ENCODE results near the gene TMEM234.
"Not testable (repeated sequence)": the region's sequence is repeated elsewhere in the genome, so short reads cannot be mapped to it uniquely, and the experiment has no call there.

Gene TMEM234

GRCh38 chr1:32221980-32222755 lies at the start of gene TMEM234, which contains the start of gene EIF3I:
TMEM234 (minus strand) TSS chr1:32222353; CDS start chr1:32222322, 31 bp downstream.
EIF3I (plus strand) TSS chr1:32222407; CDS start chr1:32222442, 35 bp downstream.
- DNase-seq (ENCODE audit: low read depth in 2 of 2): peak; percentile 82 to 86

DNA sequence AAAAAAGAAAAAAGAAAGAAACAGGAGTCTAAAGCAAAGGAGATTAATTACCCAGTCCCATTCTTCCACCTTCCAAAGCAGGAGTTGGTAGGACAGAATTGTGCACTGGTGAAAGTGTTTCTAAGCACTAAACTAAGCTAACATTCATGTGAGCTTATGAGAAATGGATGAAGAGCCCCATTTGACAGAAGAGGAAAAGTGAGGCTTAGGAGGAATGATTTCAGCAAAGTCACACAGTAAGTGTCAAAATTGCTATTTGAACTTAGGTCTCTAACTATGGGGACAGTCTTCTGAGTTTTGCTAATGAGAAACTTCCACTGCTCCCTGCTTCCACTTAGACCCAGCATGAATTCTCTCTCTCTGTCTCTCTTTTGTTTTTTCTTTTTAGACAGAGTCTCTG lies 47.6 kb upstream of the TMEM234 start:
- DNase-seq (ENCODE audit: low read depth in 2 of 2): no peak

DNA sequence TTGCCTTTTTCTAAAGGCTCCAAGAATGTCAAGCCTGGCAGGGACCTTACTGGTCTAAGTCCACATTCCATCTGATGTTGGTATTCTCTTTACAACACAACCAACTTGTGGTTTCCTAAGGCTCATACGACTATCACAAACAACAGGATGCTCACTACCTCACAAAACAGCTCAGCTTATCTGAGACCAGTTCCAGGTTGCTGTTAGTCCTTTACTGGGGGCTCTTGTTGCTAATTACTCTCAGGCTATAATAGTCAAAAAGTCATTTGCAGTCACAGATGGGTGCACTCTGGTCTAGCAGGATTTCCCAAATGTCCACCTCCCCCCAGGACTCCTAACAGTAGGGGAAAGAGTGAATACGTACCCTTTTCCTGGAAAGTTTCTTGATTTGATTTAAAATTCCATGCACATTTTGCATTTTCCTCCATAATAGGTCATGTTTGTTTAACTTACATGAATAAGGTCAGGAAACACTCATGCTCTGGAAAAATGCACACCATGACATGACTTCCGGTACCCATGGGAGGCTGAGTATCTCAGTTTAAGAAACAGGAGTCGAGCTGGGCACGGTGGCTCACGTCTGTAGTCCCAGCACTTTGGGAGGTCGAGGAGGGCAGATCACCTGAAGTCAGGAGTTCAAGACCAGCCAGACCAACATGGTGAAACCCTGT lies 44.9 kb upstream of the TMEM234 start:
- DNase-seq (ENCODE audit: low read depth in 2 of 2): no peak

GRCh38 chr1:32265846-32266245 lies 43.7 kb upstream of the TMEM234 start:
- DNase-seq (ENCODE audit: low read depth in 2 of 2): no peak

GRCh38 chr1:32263744-32264143 lies 41.6 kb upstream of the TMEM234 start:
- DNase-seq (ENCODE audit: low read depth in 2 of 2): no peak

DNA sequence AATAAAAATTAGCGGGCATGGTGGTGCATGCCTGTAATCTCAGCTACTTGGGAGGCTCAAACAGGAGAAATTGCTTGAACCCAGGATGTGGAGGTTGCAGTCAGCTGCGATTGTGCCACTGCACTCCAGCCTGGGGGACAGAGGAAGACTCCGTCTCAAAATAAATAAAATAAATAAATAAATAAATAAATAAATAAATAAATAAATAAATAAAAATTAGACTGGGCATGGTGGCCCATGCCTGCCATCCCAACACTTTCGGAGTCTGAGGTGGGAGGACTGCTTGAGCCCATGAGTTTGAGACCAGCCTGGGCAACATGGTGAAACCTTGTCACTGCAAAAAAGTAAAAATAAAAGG lies 41.1 kb upstream of the TMEM234 start:
- not testable (repeated sequence) for DNase-seq (ENCODE audit: low read depth in 2 of 2)

GRCh38 chr1:32257227-32257508 lies 35.0 kb upstream of the TMEM234 start:
- no peak for DNase-seq (ENCODE audit: low read depth in 2 of 2)

GRCh38 chr1:32256473-32257226 lies 34.5 kb upstream of the TMEM234 start:
- no peak for DNase-seq (ENCODE audit: low read depth in 2 of 2)

DNA sequence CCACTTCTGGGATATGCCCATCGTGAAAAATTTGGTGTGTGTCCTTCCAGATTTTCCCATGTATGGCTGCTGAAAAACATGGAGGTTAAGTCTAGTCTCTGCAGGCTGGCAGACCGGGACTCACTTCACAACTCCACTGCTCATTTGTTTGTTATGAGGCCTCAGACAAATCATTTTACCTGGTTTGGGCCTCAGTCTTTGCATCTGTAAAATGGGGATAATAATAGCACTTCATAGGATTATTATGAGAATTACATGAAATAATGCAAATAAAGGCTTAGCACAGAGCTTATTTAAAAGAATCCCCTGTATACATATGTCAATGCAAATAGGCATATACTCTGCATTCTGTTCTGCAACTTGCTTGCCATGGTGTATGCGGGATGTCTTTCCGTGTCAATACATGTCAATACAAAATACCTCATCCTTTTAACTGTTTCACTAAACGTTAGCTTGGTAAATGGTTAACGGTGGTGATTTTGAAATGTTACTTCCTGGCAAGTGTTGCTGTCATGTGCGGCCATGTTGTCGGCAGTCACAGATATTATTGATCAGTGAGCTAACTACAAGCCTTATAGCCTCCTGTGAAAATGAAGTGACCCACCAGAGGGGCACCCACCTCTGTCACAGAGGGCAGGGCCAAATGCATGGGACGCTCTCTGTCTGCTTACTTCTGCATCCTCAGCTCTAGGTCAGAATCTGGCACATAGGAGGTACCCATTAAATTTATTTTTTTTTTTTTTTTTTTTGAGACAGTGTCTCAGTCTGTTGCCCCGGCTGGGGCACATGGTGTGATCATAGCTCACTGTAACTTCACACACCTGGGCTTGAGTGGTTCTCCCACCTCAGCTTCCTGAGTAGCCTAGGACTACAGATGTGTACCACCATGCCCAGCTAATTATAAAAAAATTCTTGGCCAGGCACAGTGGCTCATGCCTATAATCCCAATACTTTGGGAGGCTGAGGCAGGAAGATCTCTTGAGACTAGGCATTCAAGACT lies 33.2 kb upstream of the TMEM234 start:
- DNase-seq (ENCODE audit: low read depth in 2 of 2): no peak

DNA sequence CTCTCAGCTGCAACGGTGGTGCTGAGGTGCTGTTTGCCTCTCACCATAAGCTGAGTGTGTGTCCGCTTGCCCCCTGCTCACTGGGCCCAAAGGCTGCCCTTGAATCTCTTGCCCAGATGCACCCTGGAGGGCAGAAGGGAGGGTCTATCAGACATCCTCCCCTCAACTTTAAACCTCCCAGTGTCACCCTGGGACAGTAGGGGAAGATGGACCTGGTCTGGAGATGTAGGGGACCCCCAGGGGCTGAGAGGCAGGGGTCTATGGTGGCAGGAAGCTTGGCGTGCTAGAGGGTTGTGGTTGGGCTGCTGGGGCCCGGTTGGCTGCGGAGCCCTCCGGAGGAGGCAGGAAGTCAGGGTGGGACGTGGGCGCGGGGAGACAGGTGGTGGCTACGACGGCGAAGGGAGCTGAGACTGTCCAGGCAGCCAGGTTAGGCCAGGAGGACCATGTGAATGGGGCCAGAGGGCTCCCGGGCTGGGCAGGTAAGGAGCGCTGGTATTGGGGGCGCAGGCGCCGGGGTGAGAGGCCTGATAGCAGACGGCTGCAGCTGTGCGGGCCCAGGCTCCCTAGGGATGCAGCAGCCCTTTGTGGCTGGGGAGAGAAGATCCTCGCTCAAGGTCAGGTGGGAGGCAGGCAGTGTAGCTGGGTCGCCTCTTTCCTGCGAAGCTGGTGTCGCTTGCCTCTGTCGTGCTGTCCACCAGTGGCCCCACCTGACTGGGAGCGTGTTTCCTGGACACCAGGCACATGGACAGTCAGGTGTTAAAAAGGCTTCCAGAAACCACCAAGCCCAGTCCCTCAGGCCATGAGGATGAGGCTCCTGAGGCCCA lies 29.0 kb upstream of the TMEM234 start, which contains the start of gene LCK:
Gene LCK (plus strand): TSS at position 373 of the 824 bp plus-strand sequence. CDS start 23,065 bp downstream, outside the sequence.
- peak in 1 of 2 donors; percentile 33 for DNase-seq (ENCODE audit: low read depth in 2 of 2)

DNA sequence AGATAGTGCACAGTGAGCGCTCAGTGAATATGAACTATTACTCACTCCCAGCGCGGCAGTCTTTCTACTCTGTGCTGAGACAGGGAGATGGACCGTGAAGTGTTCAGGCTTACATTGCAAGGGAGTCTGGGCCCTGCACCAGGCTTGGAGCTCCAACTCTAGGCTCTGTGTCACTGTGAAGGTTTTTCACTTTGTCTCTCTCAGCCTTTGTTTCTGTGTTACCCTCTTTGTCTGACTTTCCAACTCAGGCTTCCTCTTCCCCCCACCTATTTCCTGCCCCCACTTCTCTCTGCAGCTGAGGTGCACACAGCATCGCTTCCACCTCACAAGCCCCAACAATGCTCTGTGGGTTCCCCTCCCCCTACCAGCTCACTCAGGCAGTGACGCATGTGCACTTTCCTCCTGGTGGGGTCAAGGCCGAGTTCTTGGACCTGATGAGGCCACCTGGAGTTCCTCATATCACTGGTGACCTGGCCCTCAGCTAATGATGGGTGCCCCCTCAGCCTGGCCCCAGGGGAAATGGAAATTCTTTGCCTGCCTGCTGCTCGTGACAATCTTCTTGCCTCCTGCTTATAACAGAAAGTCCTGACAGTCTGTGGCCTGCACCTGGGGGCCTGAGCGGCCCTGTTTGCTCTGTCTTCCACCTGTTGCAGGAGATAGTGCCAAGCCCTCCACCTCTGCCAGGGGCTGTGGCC lies 27.8 kb upstream of the TMEM234 start:
- peak; percentile 55 to 66 for DNase-seq (ENCODE audit: low read depth in 2 of 2)

DNA sequence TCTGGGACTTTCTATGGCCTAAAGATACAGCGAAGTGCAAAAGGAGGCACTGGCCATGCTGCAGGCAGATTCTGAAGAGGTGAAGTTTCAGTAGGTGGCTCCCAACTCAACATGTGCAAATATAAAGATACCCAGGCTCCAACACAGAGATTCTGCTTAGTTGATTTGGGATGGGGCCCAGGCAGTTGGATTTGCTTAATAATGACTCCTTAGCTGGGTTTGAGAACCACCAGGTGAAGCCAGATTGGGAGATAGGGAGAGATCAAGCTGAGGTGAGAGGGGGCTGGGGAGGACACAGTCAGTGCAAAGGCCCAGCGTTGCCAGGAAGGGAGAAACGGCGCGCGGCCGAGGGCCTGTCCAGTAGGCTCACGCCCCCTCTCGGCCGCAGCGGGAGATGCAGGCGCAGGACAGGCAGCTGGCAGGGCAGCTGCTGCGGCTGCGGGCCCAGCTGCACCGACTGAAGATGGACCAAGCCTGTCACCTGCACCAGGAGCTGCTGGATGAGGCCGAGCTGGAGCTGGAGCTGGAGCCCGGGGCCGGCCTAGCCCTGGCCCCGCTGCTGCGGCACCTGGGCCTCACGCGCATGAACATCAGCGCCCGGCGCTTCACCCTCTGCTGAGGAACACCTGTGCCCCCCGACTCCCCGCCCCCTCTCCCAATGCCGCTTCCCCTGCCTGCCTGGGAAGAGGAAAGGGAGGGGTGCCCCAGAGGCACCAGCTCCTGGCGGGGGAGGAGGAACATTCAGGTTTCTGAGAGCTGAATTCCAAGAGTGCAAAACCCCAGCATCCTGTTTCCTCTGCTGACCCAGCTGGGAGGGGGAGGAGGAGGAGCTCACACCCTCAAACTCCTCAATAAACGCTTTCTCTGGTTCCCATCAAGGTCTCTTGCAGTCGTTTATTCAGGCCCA lies 26.1 kb upstream of the TMEM234 start:
- DNase-seq (ENCODE audit: low read depth in 2 of 2): peak in 1 of 2 donors; percentile 56

DNA sequence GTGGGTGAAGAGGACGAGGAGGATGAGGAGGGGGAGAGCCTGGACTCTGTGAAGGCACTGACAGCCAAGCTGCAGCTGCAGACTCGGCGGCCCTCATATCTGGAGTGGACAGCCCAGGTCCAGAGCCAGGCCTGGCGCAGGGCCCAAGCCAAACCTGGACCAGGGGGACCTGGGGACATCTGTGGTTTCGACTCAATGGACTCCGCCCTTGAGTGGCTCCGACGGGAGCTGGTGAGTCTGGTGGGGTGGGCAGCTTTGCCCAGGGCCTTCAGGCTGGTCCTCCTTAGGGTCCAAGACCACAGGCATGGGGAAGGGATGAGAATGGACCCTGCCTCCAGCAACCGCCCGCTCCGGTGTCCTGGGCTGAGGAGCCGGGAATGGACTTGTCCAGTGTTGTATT lies 25.3 kb upstream of the TMEM234 start:
- DNase-seq (ENCODE audit: low read depth in 2 of 2): no peak

GRCh38 chr1:32246888-32247273 lies 24.7 kb upstream of the TMEM234 start, which contains the start of gene FAM167B:
FAM167B (plus strand) TSS chr1:32247222; CDS start chr1:32247422, 200 bp downstream.
- no peak for DNase-seq (ENCODE audit: low read depth in 2 of 2)

DNA sequence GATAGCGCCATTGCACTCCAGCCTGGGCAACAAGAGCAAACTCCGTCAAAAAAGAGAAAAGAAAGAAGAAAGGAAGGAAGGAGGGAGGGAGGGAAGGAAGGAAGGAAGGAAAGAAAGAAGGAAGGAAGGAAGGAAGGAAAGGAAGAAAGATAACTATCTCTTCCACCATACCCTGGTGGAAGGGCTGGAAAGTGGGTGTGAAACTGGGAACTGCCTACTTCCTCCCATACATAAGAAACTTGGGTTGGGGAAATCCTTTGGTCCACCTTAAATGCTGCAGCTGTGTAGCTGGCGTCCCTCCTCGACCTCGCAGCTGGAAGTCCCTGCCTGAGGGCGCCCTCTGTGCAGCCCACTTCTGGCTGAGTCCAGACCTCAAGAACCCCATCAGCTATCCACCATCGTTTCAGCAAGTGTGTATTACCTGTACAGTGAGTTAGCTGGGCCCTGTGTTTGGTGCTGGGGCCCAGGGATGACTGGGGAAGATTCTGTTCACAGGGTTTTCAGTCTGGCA lies 20.2 kb upstream of the TMEM234 start:
- DNase-seq (ENCODE audit: low read depth in 2 of 2): no peak

DNA sequence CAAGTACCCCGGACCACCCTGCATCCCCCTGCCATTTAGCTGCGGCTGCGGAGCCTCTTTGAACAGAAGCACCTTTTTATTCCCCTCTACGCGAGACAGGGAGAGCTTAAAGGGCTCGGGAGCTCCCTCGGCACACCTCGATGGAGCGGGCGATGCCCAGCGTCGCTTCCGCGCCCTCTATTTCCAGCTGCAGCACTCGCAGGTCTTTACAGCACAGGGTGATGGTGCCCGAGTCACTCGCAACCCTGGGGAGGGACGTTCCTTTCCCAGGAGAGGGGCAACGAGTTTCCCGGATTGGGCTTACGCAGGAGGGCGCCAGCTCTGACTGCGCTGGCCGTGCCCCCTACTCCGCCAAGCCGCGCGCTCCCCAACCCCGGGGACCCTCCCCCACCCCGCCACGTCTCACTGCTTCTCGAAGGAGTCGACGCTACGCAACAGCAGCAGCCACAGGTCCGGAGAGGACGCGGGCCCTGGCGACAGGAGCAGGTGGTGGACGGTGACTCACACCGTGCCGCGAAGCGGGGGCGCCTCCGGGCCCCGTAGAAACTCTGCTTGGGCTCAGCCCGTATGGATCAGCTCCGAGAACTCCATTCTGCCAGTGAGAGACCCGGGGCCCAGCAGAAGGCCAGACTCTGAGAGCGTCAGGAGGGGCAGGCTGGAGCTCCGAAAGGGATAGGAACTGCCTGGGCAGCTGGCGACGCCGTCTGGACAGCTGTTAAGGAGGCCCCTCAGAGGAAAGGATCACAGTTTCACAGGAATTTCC lies 19.0 kb upstream of the TMEM234 start:
- peak in 1 of 2 donors; percentile 26 for DNase-seq (ENCODE audit: low read depth in 2 of 2)

DNA sequence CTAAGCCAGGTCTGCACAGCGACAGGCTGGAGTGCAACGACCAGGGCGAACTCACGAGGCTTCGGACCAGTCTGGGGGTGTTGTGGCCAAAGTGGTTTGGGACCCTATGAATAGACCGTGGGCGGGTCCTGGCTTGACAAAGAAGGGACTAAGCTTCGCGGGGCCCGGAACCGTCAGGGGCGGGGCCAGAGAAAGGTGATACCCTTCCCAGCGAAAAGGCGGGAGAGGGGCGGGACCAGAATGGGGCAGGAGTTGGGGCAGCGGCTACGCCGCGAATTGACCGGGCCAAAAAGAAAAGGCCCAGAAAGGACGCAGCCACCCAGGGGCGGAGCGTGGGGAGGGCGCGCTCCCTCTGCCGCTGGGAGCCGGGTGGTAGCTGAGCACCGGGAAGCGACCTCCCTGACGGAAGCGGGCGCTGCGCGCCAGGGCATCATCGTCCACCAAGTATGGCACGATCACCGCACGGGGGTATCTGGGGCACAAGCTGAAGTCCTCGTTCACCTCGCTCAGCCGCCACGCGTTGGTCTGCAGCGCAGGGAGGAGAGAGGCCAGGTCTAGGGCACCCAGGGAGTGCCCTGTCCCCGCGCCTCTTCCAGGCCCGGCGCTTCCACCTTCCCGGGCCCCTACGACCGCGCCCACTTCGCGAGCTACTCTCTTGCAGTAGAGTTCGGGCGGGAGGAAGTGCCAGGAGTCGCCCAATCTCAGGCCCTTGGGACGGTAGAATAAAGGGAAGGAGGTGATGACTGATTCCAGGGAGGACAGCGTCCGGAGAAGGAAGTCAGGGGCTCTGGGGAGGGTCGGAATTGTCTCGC lies 18.2 kb upstream of the TMEM234 start:
- peak in 1 of 2 donors; percentile 47 for DNase-seq (ENCODE audit: low read depth in 2 of 2)
